ENCODE data around the gene MSI2.

Gene MSI2

DNA sequence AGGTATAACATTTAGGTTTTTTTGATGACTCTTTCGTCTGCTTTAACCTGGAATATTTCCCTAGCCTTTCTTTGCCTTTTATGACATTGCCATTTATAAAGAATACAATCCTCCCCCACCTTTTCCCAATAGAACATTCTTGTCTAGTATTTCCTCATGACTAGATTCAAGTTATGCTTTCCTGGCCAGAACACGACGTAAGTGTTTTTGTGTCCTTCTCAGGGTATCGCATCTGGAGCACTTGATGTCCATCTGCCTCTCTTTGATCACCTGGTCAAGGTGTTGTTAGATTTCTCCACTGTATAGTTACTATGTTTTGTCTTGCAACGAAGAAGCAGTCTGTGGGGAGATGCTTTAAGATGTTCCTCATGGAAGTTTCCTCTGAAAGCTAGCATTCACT, 87.4 kb downstream of the MSI2 start:
- CTCF ChIA-PET, result no interaction called here

DNA sequence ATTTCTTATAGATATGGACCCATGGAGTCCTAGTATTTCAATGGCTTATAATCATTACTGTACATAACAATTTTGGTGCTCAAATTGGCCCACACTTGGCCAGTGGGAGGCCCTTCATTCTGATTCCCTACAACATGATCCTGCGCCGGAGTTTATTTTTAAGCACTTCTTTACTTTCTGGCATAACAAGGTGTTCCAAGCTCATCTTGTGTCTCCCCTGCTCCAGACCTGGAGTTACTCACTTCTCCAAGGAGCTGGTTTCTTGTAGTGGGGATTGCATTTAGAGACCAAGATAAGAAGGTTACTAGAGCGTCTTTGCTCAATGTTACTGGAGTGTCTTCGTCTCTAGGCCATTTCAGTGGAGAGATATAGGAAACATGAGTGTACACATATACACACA, 87.9 kb downstream of the MSI2 start:
- TF ChIP-seq, protein P1, sequence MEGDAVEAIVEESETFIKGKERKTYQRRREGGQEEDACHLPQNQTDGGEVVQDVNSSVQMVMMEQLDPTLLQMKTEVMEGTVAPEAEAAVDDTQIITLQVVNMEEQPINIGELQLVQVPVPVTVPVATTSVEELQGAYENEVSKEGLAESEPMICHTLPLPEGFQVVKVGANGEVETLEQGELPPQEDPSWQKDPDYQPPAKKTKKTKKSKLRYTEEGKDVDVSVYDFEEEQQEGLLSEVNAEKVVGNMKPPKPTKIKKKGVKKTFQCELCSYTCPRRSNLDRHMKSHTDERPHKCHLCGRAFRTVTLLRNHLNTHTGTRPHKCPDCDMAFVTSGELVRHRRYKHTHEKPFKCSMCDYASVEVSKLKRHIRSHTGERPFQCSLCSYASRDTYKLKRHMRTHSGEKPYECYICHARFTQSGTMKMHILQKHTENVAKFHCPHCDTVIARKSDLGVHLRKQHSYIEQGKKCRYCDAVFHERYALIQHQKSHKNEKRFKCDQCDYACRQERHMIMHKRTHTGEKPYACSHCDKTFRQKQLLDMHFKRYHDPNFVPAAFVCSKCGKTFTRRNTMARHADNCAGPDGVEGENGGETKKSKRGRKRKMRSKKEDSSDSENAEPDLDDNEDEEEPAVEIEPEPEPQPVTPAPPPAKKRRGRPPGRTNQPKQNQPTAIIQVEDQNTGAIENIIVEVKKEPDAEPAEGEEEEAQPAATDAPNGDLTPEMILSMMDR (conservative IDR thresholded peaks at IDR 0.05; ENCODE audit: low read depth), result no peak
- POLR2A ChIA-PET (ENCODE audit: low non-redundant PET), result no interaction called here
- CTCF ChIA-PET, result no interaction called here
- no peak overlapping the region for H3K27ac ChIP-seq
- DNase-seq (ENCODE audit: low spot score), result no peak

More for the DNA sequence above, 87.4 kb downstream of the MSI2 start:
- TF ChIP-seq, protein P1 (conservative IDR thresholded peaks at IDR 0.05; ENCODE audit: low read depth), result no peak
- H3K27ac ChIP-seq, result no peak overlapping the region
- POLR2A ChIA-PET (ENCODE audit: low non-redundant PET), result no interaction called here
- DNase-seq (ENCODE audit: low spot score), result no peak

DNA sequence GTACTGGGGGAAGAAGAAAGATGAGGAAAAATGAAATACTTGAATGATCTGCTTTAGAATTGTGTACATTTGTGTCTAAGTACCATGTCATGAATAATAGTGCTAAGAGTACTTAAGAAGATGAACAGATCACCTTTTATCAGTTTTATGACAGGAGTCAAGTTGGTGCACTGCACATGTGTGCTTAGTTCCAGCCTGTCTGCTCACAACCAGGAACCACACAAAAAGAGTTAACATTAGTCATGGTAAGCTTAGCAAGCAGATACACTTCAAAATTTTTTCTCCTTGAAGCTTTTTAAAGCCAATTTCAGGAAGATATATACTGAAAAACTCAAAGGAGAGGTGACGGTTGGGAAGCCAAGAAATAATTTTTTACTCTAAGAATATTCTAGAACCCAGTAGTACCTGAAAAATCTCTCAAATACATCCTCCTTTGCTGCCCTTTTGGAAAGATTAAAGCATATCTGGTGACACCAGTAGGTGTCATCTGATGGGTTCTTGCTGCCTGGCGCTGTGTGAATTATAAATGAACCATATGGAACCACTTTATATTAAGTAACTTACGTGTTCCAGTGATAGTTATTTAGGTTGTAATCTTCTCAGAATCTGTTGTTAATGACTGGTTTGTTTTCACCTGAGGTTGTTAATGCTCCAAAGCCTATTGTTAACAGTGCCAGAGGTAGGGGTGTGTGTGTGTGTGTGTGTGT, 93.4 kb downstream of the MSI2 start:
- ChIA-PET CTCF (no interaction called here), POLR2A (ENCODE audit: low non-redundant PET) (no interaction called here)
- TF ChIP-seq, protein P1 (conservative IDR thresholded peaks at IDR 0.05; ENCODE audit: low read depth), result no peak
- H3K27ac ChIP-seq, result no peak overlapping the region
- no peak for DNase-seq (ENCODE audit: low spot score)

DNA sequence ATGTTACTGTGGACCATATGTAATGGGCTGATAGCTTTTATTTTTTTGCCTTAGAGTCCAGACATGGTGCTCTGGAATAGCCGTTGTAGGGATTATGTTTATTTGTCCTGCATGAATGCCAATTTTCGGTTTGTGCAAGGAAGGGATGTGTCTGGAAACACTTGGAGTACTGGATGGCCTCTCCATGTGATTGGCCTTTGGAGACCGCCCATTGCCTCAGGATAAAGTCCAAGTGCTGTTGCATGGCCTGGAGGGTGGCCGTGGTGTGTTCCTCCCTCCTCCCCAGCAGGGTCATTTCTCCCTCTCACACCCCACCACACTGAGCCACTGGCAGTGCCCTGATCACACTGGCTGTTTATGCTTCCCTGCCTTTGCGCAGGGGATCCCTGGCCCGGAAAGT, 93.9 kb downstream of the MSI2 start:
- POLR2A ChIA-PET (ENCODE audit: low non-redundant PET), result no interaction called here
- TF ChIP-seq, protein P1 (conservative IDR thresholded peaks at IDR 0.05; ENCODE audit: low read depth), result no peak
- no peak for DNase-seq (ENCODE audit: low spot score)
- CTCF ChIA-PET, result no interaction called here
- H3K27ac ChIP-seq, result no peak overlapping the region

DNA sequence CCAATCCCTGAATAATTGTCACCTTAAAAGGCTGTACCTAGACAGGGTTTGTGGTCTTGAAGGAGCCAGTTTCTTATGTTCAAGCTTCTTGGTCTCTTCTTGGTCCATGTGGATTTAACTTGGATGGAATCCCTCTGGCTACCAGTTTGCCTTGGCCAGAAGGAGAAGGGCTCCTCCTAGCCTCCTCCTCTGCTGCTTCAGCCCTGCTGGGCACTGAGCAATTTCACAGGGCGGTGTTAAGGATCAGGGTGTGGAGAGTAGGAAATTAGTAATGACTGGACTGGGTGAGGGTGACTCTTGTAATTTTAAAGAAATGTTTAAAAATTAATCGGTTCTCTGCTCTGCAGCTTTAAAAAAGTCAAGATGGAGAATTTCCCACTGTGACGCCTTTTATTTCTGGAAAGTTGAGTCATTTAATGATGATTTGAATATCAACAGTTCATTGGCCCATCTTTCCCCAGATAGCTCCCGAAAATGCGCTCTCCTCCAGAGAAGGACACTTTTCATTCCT, 96.4 kb downstream of the MSI2 start:
- H3K27ac ChIP-seq, result no peak overlapping the region
- TF ChIP-seq, protein P1 (conservative IDR thresholded peaks at IDR 0.05; ENCODE audit: low read depth), result no peak
- POLR2A ChIA-PET (ENCODE audit: low non-redundant PET), result no interaction called here
- CTCF ChIA-PET, result interaction anchor here (0.6 to 0.7 kb wide), 2 partner anchors 21 to 379 kb away, joined by 3 to 4 read pairs; no protein-coding TSS in a partner anchor
- no peak for DNase-seq (ENCODE audit: low spot score)

DNA sequence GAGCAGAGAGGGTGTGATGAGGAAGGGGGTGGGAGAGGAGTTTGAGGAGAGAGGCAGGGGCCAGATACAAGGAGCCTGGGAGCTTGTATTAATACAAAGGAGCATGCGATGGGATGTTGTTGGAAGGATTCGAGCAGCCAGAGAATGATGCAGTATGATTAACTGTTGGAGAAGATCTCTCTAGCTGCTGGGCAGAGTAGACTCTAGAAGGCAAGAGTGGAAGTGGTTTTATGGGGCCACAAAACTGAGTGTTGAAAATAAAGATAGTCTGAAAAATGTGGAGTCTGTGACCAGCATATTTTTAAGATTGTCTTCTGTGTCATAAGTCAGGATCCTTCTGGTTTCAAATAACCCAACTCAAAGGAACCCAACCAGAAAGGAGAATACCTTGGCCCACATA, 98.3 kb downstream of the MSI2 start:
- CTCF ChIA-PET, result no interaction called here
- no peak for DNase-seq (ENCODE audit: low spot score)
- TF ChIP-seq, protein P1 (conservative IDR thresholded peaks at IDR 0.05; ENCODE audit: low read depth), result no peak
- POLR2A ChIA-PET (ENCODE audit: low non-redundant PET), result no interaction called here
- H3K27ac ChIP-seq, result no peak overlapping the region
